Lower leg skin (tissue), 4 donors: ENCODE measurements around the gene POLR3B. TPM values are rescaled to one million over a fixed set of nuclear protein-coding genes. Genes with fewer than 3 reads are reported as not detected.

ENCODE experiments used
- DNase-seq, 2 donors: peaks; one replicate each; pipeline ENCODE4 v3.0.0-alpha.2; 2019; ENCODE audit warnings: low spot score in 2 of 2
- H3K4me3 ChIP-seq: fragments of 200-600 bp; sonication (generic); 2 replicates; pipeline ENCODE4 v1.5.1; 2017; ENCODE audit warnings: mild to moderate bottlenecking, low read depth; ENCODE audit not compliant: poor library complexity, severe bottlenecking
- POLR2A ChIP-seq, 2 donors: fragments of 450-650 bp; IDR thresholded peaks; one replicate each; pipeline ENCODE4 v1.6.1; 2016 to 2017; ENCODE audit warnings: antibody characterized with exemption in 2 of 2, mild to moderate bottlenecking in 1 of 2, moderate library complexity in 1 of 2
- WGBS, 2 donors: methylation state at CpG; one replicate each; pipeline ENCODE4 v1.1.5; 2018; 5-methylcytosine and 5-hydroxymethylcytosine counted together
- intact Hi-C: fragments of 100-400 bp; cut with DNase I; formaldehyde crosslinking; loops from one replicate; pipeline ENCODE4 v1.15.0; 2023; ENCODE audit warnings: low total_unique reads
- total RNA-seq, 4 donors: library from RNA; depleted of rRNA; stranded (reverse); fragments of >200 nt; gene quantifications; one replicate each; pipeline ENCODE4 v1.1.0, GENCODE V29; 2016
- TF ChIP-seq, protein P1 (sequence below), 3 donors: fragments of 450-650 bp; IDR thresholded peaks; one replicate each; pipeline ENCODE4 v1.5.1; 2016; ENCODE audit warnings: antibody characterized with exemption in 3 of 3, mild to moderate bottlenecking in 3 of 3, moderate library complexity in 2 of 3

Gene POLR3B
- total RNA-seq, 4 donors from 2014 or later = 9.4 to 12.9 (median 12.1) TPM

DNA sequence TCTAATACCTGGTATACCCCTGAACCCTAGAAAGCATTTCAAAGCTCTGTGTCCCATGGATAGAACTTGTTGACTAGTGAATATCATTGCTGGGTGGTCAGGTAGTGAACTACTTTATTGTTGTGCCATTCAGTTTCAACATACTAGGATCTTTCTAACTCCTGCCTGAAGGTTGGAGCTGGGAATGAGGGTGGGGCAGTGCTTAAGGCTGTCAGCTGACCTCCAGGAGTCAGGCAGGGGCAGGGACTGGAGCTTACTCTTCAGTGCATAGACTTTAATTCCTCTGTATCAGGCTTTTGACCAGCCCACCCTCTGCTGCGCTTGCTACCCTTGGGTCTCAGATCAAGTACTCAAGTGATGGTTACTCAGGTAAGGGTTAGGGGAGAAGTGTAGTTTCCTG is 122.7 kb downstream of the POLR3B start:
- no peak overlapping the region for H3K4me3 ChIP-seq
- TF ChIP-seq, protein P1, sequence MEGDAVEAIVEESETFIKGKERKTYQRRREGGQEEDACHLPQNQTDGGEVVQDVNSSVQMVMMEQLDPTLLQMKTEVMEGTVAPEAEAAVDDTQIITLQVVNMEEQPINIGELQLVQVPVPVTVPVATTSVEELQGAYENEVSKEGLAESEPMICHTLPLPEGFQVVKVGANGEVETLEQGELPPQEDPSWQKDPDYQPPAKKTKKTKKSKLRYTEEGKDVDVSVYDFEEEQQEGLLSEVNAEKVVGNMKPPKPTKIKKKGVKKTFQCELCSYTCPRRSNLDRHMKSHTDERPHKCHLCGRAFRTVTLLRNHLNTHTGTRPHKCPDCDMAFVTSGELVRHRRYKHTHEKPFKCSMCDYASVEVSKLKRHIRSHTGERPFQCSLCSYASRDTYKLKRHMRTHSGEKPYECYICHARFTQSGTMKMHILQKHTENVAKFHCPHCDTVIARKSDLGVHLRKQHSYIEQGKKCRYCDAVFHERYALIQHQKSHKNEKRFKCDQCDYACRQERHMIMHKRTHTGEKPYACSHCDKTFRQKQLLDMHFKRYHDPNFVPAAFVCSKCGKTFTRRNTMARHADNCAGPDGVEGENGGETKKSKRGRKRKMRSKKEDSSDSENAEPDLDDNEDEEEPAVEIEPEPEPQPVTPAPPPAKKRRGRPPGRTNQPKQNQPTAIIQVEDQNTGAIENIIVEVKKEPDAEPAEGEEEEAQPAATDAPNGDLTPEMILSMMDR (IDR thresholded peaks at IDR 0.05) = no peak
- WGBS, 2 donors = 93 to 100% methylated on average over 1 of the region's 1 CpG
- no peak for DNase-seq
- intact Hi-C loops = no loop called here

DNA sequence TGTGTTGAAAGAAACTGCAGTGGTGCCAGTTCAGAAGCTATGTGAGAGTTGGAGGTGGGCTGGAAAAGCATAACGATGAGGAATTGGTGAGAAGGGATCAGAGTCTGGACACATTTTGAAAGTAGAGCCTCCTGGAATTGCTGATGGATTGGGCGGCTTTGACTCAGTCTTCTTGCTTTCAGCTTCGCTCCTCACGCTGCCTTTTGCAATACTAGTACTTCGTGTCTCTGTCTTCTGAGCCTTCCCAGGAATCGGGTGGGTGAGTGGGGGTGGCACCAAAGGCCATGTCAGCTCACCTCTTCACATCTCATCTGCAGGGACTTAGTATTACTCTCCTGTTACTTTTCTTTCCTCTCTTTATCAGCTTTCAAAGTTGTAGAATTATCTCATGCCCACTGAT is 123.7 kb downstream of the POLR3B start:
- intact Hi-C loops = no loop called here
- no peak for DNase-seq
- TF ChIP-seq, protein P1 (IDR thresholded peaks at IDR 0.05) = no peak
- TF ChIP-seq POLR2A (IDR thresholded peaks at IDR 0.05) = no peak
- no peak overlapping the region for H3K4me3 ChIP-seq
- 91 to 95% methylated on average over 6 of the region's 6 CpGs for WGBS, 2 donors

DNA sequence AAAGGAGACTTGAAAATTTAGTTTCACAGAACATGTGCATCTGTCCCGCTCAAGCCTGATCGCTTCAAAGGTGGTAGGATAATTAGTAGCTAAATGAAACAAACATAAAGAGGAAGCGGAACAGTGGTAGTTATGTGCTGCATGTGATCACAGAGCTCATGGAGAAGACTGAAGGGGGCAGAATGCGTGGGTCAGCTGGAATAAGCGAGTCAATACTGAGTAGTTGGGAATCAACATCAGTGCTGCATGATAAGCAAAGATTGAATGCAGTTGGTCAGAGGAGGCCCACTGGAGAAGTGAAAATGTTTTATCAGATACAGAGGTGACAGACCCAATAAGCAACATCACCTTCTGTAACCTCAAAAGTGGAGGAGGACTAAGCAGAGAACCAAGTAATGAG is 130.1 kb downstream of the POLR3B start:
- TF ChIP-seq, protein P1 (IDR thresholded peaks at IDR 0.05) = no peak
- no peak for TF ChIP-seq POLR2A (IDR thresholded peaks at IDR 0.05)
- intact Hi-C loops = no loop called here
- DNase-seq = no peak
- WGBS, 2 donors = 95 to 96% methylated on average over 5 of the region's 5 CpGs
- no peak overlapping the region for H3K4me3 ChIP-seq

DNA sequence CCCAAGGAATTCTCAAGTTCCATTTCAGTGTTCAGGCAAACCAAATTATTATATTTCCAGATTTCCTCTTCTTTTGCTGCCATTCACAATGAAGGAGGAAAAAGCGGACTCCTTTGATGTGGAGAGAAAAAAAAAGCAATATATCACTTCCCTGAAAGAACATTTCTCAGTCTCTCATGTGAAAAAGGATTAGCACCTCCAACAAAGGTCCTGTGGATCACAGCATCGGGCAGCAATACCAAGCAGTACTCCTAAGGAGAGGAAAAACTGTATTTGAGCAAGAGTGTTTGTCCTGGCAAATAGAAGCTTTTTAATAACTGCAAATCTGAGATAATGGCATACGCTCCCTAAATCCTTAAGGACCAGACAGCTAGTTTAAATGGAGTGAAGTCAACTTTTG is 131.3 kb downstream of the POLR3B start:
- H3K4me3 ChIP-seq = no peak overlapping the region
- intact Hi-C loops = no loop called here
- no peak for DNase-seq
- TF ChIP-seq, protein P1 (IDR thresholded peaks at IDR 0.05) = no peak
- no peak for TF ChIP-seq POLR2A (IDR thresholded peaks at IDR 0.05)
- WGBS, 2 donors = 88 to 92% methylated on average over 3 of the region's 3 CpGs

DNA sequence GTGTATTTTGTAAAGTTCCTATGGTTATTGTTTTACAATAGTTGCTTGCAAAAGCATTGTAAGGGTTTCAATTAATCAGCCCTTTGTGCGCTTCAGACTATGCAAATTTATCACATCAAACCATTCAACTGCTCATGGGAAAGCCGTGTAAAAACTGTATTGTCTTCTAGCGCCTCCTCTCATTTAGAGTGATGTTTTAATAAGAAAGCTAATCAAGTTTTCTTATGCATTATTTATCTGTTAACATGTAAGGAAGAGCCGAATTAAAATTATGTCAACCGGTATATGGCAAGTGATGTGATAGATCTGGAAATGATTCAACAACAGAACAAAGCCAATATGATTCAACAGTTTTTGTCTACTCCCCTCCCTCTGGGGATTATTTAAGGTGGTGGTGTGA is 132.7 kb downstream of the POLR3B start:
- intact Hi-C loops = no loop called here
- H3K4me3 ChIP-seq = no peak overlapping the region
- no peak for TF ChIP-seq POLR2A (IDR thresholded peaks at IDR 0.05)
- TF ChIP-seq, protein P1 (IDR thresholded peaks at IDR 0.05) = no peak
- WGBS, 2 donors = 57 to 59% methylated on average over 5 of the region's 5 CpGs
- no peak for DNase-seq

DNA sequence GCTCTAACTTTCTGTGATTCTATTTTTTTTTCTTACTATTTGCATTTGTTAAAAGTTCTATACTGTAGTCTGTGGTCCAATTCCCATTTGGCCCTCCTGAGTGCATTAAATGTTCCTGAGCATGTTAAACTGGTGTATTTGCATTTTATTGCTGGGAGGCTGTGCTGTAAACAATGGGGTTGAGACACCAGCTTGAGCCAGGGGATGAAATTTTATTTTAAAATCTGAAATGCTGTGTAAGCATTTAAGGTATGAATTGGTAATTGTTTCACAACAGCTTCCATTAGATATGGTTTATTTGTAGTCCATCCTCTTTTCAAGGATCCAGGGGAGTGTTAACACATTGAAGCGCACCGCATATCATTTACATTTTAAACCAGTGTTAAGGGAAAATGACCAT is 135.3 kb downstream of the POLR3B start:
- TF ChIP-seq, protein P1 (IDR thresholded peaks at IDR 0.05) = no peak
- no peak for TF ChIP-seq POLR2A (IDR thresholded peaks at IDR 0.05)
- DNase-seq = no peak
- no peak overlapping the region for H3K4me3 ChIP-seq
- intact Hi-C loops = no loop called here
- WGBS, 2 donors = 95 to 96% methylated on average over 2 of the region's 2 CpGs
